Measurements from ENCODE around the gene POU6F2. TPM values are rescaled to one million over a fixed set of nuclear protein-coding genes. Genes with fewer than 3 reads are reported as not detected.

The POU6F2 gene
- total and polyA plus RNA-seq, 9 of the 15 experiments (the other 6 are each of a cell fraction or from before 2014, with no cell fraction given), result 0.29 to 1.5 (median 0.96) TPM

- in situ Hi-C loops (cut with MboI), result loop anchor here (25.0 kb wide), 1 partner anchor 1105 kb away; no protein-coding TSS in a partner anchor
- no peak for FAIRE-seq
- ATAC-seq, result no peak
- TF ChIP-seq TAF7 (tag; IDR thresholded peaks at IDR 0.05), result no peak
- no peak for TF ChIP-seq ZNF444 (CRISPR knock-in tag; IDR thresholded peaks at IDR 0.05)
- TF ChIP-seq ZNF143 (CRISPR knock-in tag; IDR thresholded peaks at IDR 0.05), result no peak
- TF ChIP-seq RERE (CRISPR knock-in tag; IDR thresholded peaks at IDR 0.05; ENCODE audit: borderline replicate concordance), result no peak
- no peak for TF ChIP-seq ZNF277 (CRISPR knock-in tag; IDR thresholded peaks at IDR 0.05; ENCODE audit: borderline replicate concordance)
- TF ChIP-seq SIRT6 (IDR thresholded peaks at IDR 0.05; ENCODE audit: low read depth, low read length), result no peak
- TF ChIP-seq ZNF592 (IDR thresholded peaks at IDR 0.05), result no peak
- no peak for TF ChIP-seq SUPT5H (IDR thresholded peaks at IDR 0.05)
- TF ChIP-seq HOMEZ (CRISPR knock-in tag; IDR thresholded peaks at IDR 0.05), result no peak
- no peak for TF ChIP-seq PCBP1 (IDR thresholded peaks at IDR 0.05; ENCODE audit: low read depth, low read length, poor library complexity, severe bottlenecking)
Measured at GRCh38 chr7:39517240-39517639, 539.5 kb downstream of the POU6F2 start.

More at GRCh38 chr7:39517240-39517639, 539.5 kb downstream of the POU6F2 start:
- Histone ChIP-seq H3K9me3 (replicated peaks; ENCODE audit: control insufficient read depth, insufficient read depth, low read depth, low read length) (no peaks in the 10 kb centered on the region), H3K4me3 (no peak overlapping the region), H3K4me2 (ENCODE audit: insufficient read depth, low read length) (no peak overlapping the region), H3K27me3 (ENCODE audit: control insufficient read depth in 2 of 2, insufficient read depth in 2 of 2, low read length in 2 of 2) (peaks cover 8 to 22% of the 10 kb centered on the region in 2 experiments; a peak in 3 of 5 replicates), H3K9ac (ENCODE audit: insufficient read depth in 1 of 2, low read depth in 2 of 2, low read length in 2 of 2) (no peak overlapping the region), H3K36me3 (ENCODE audit: control insufficient read depth, insufficient read depth, low read length) (no peaks in the 10 kb centered on the region), H3K4me1 (replicated peaks in 1 of 2; ENCODE audit: control insufficient read depth in 2 of 2, insufficient read depth in 2 of 2, low read length in 2 of 2) (no peaks in the 10 kb centered on the region; a peak in 1 of 5 replicates), H3K79me2 (ENCODE audit: control insufficient read depth, insufficient read depth, low read length) (no peaks in the 10 kb centered on the region), H4K20me1 (replicated peaks; ENCODE audit: control insufficient read depth, insufficient read depth, low read length) (no peaks in the 10 kb centered on the region), H3K27ac (ENCODE audit: extremely low read depth, low read depth, low read length) (no peak overlapping the region), H2AFZ (ENCODE audit: low read depth, low read length) (no peak overlapping the region), H3K9me1 (ENCODE audit: control insufficient read depth, insufficient read depth, low read length) (no peaks in the 10 kb centered on the region)
- BruUV-seq (replicated peaks), result no TSS peak
- DNase-seq (ENCODE audit: extremely low read depth in 1 of 4, low spot score in 3 of 4), result no peak
- 6% methylated on average over 3 of the region's 3 CpGs for WGBS (ENCODE audit: insufficient coverage, low coverage, missing lambda C conversion rate)
- ChIA-PET CTCF (ENCODE audit: low intra/inter-chr PET ratio) (no interaction called here), POLR2A (no interaction called here)
- intact Hi-C loops (cut with micrococcal nuclease), result loop anchor here (5.0 kb wide), 1 partner anchor 50 kb away; no protein-coding TSS in a partner anchor
